CD14-positive monocyte (primary cell): ENCODE measurements around the gene NDUFS6. TPM values are rescaled to one million over a fixed set of nuclear protein-coding genes. Genes with fewer than 3 reads are reported as not detected.

Source experiments
- DNase-seq, 3 donors: peaks; one replicate each; pipeline ENCODE4 v3.0.0-alpha.2; 2011 to 2022
- H2AFZ ChIP-seq: 2 replicates; pipeline ENCODE4 v1.6.0; 2012; ENCODE audit warnings: mild to moderate bottlenecking, low read depth, low read length, inconsistent platforms; ENCODE audit not compliant: insufficient read depth, poor library complexity, severe bottlenecking
- H3K27ac ChIP-seq, 2 donors: 1 replicate in 1 of 2; 2 replicates in 1 of 2; pipeline ENCODE4 v1.5.1; 2012 to 2013; ENCODE audit warnings: low read length in 2 of 2, control low read depth in 1 of 2, inconsistent platforms in 1 of 2, low read depth in 1 of 2, mild to moderate bottlenecking in 1 of 2
- H3K27me3 ChIP-seq, 2 donors: one replicate each; pipeline versions ENCODE4 v1.6.0 to v1.6.1; 2011 to 2013; ENCODE audit warnings: low read length in 2 of 2; ENCODE audit not compliant: control insufficient read depth in 2 of 2, insufficient read depth in 2 of 2
- H3K36me3 ChIP-seq, 2 donors: replicated peaks in 1 of 2; 1 replicate in 1 of 2; 2 replicates in 1 of 2; pipeline versions ENCODE4 v1.5.1 to v1.6.1; 2012 to 2013; ENCODE audit warnings: low read length in 2 of 2, control low read depth in 1 of 2, inconsistent platforms in 1 of 2, mild to moderate bottlenecking in 1 of 2; ENCODE audit not compliant: insufficient read depth in 2 of 2, control insufficient read depth in 1 of 2
- H3K4me1 ChIP-seq, 2 donors: 1 replicate in 1 of 2; 2 replicates in 1 of 2; pipeline versions ENCODE4 v1.5.1 to v1.6.1; 2012 to 2013; ENCODE audit warnings: low read length in 2 of 2, control low read depth in 1 of 2, inconsistent platforms in 1 of 2, mild to moderate bottlenecking in 1 of 2, moderate library complexity in 1 of 2; ENCODE audit not compliant: insufficient read depth in 2 of 2, control insufficient read depth in 1 of 2
- H3K4me2 ChIP-seq: replicated peaks from 2 replicates; pipeline ENCODE3; 2012; ENCODE audit warnings: low read length, moderate library complexity, mild to moderate bottlenecking; ENCODE audit not compliant: poor library complexity, severe bottlenecking; ENCODE audit errors: extremely low read depth
- H3K4me3 ChIP-seq, 3 experiments: fragments of 200-600 bp in 1 of 3; sonication (generic) in 1 of 3; replicated peaks in 1 of 3; 1 replicate in 2 of 3; 2 replicates in 1 of 3; pipeline ENCODE4 v1.5.1; 2011 to 2013; ENCODE audit warnings: low read length in 3 of 3, mild to moderate bottlenecking in 3 of 3, control low read depth in 2 of 3, low read depth in 2 of 3, inconsistent platforms in 1 of 3, moderate library complexity in 1 of 3
- H3K79me2 ChIP-seq: 2 replicates; pipeline ENCODE4 v1.6.0; 2012; ENCODE audit warnings: mild to moderate bottlenecking, control low read depth, inconsistent platforms, low read length, moderate library complexity; ENCODE audit not compliant: insufficient read depth
- H3K9ac ChIP-seq: 2 replicates; pipeline ENCODE4 v1.6.0; 2017; ENCODE audit warnings: low read length, mild to moderate bottlenecking; ENCODE audit not compliant: insufficient read depth, poor library complexity, severe bottlenecking
- H3K9me3 ChIP-seq, 2 donors: replicated peaks in 1 of 2; 1 replicate in 1 of 2; 2 replicates in 1 of 2; pipeline versions ENCODE4 v1.5.1 to v1.6.1; 2012 to 2013; ENCODE audit warnings: low read length in 2 of 2, control low read depth in 1 of 2; ENCODE audit not compliant: control insufficient read depth in 1 of 2, insufficient read depth in 1 of 2
- H4K20me1 ChIP-seq: 2 replicates; pipeline ENCODE4 v1.6.0; 2012; ENCODE audit warnings: mild to moderate bottlenecking, low read length, control low read depth, moderate library complexity; ENCODE audit not compliant: insufficient read depth
- H3K27ac Mint-ChIP-seq, 7 donors: one replicate each; pipeline ENCODE4 v1.8.0; 2020; ENCODE audit warnings: mild to moderate bottlenecking in 7 of 7, mixed read lengths in 7 of 7, moderate library complexity in 6 of 7, inconsistent platforms in 2 of 7
- H3K27me3 Mint-ChIP-seq, 3 donors: one replicate each; pipeline ENCODE4 v1.8.0; 2021 to 2022; ENCODE audit warnings: low read depth in 3 of 3, mild to moderate bottlenecking in 3 of 3, mixed read lengths in 3 of 3, moderate library complexity in 3 of 3, inconsistent platforms in 1 of 3
- H3K36me3 Mint-ChIP-seq, 2 donors: one replicate each; pipeline ENCODE4 v1.8.0; 2020; ENCODE audit warnings: mixed read lengths in 2 of 2, inconsistent platforms in 1 of 2, mild to moderate bottlenecking in 1 of 2
- H3K4me1 Mint-ChIP-seq: one replicate; pipeline ENCODE4 v1.8.0; 2020; ENCODE audit warnings: mild to moderate bottlenecking, mixed read lengths
- H3K4me3 Mint-ChIP-seq, 2 donors: one replicate each; pipeline ENCODE4 v1.8.0; 2020; ENCODE audit warnings: mild to moderate bottlenecking in 2 of 2, mixed read lengths in 2 of 2, moderate library complexity in 1 of 2
- H3K9me3 Mint-ChIP-seq, 7 donors: one replicate each; pipeline ENCODE4 v1.8.0; 2020 to 2022; ENCODE audit warnings: mixed read lengths in 7 of 7, mild to moderate bottlenecking in 6 of 7, moderate library complexity in 6 of 7, inconsistent platforms in 2 of 7
- WGBS: methylation state at CpG from one replicate; pipeline ENCODE4 v1.1.5; 2013; ENCODE audit warnings: missing lambda C conversion rate; ENCODE audit not compliant: insufficient coverage; 5-methylcytosine and 5-hydroxymethylcytosine counted together
- intact Hi-C, 2 donors: fragments of 100-400 bp; cut with micrococcal nuclease; formaldehyde crosslinking; loops; one replicate each; pipeline versions ENCODE4 v1.15.0 to v1.15.1; 2023
- polyA plus RNA-seq, 3 donors: library from polyadenylated mRNA; depleted of rRNA in 1 of 3; unstranded in 2 of 3; stranded (reverse) in 1 of 3; fragments of 300-500 nt in 2 of 3; fragments of >200 nt in 1 of 3; fragmentation: Illumina TruSeq in 2 of 3; gene quantifications; 1 replicate in 2 of 3; 2 replicates in 1 of 3; pipeline ENCODE4 v1.2.3, GENCODE V29; 2012 to 2021
- TF ChIP-seq, protein P1 (sequence below): fragments of 200-600 bp; IDR thresholded peaks from one replicate; pipeline ENCODE4 v1.8.0; 2022; ENCODE audit warnings: antibody characterized with exemption, mild to moderate bottlenecking

Gene NDUFS6
- polyA plus RNA-seq, 3 donors = 20.5 to 62.3 (median 62.2) TPM

- intact Hi-C loops = no loop called here
Measured at GRCh38 chr5:1779021-1779680, 22.1 kb upstream of the NDUFS6 start.

GRCh38 chr5:1779782-1780613, 21.2 kb upstream of the NDUFS6 start:
- H3K27ac Mint-ChIP-seq = no peak overlapping the region
- 82% methylated on average over 12 of the region's 20 CpGs for WGBS
- H3K27me3 Mint-ChIP-seq = peaks cover 5 to 12% (median 5%) of the 10 kb centered on the region in 3 donors
- H3K9me3 ChIP-seq = no peaks in the 10 kb centered on the region
- H3K27me3 ChIP-seq = peaks cover 0 to 3% of the 10 kb centered on the region in 2 donors
- H3K4me3 ChIP-seq = no peak overlapping the region
- H3K36me3 Mint-ChIP-seq = no peaks in the 10 kb centered on the region
- H2AFZ ChIP-seq = no peak overlapping the region
- H3K4me3 Mint-ChIP-seq = no peak overlapping the region
- no peak overlapping the region for H3K4me2 ChIP-seq
- no peak overlapping the region for H3K9ac ChIP-seq
- no peaks in the 10 kb centered on the region for H3K36me3 ChIP-seq
- H4K20me1 ChIP-seq = no peaks in the 10 kb centered on the region
- no peak overlapping the region for H3K27ac ChIP-seq
- H3K79me2 ChIP-seq = no peaks in the 10 kb centered on the region
- H3K4me1 Mint-ChIP-seq = no peaks in the 10 kb centered on the region
- TF ChIP-seq, protein P1, sequence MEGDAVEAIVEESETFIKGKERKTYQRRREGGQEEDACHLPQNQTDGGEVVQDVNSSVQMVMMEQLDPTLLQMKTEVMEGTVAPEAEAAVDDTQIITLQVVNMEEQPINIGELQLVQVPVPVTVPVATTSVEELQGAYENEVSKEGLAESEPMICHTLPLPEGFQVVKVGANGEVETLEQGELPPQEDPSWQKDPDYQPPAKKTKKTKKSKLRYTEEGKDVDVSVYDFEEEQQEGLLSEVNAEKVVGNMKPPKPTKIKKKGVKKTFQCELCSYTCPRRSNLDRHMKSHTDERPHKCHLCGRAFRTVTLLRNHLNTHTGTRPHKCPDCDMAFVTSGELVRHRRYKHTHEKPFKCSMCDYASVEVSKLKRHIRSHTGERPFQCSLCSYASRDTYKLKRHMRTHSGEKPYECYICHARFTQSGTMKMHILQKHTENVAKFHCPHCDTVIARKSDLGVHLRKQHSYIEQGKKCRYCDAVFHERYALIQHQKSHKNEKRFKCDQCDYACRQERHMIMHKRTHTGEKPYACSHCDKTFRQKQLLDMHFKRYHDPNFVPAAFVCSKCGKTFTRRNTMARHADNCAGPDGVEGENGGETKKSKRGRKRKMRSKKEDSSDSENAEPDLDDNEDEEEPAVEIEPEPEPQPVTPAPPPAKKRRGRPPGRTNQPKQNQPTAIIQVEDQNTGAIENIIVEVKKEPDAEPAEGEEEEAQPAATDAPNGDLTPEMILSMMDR = no peak
- DNase-seq = no peak
- H3K4me1 ChIP-seq = no peaks in the 10 kb centered on the region
- intact Hi-C loops = no loop called here
- peaks cover 0 to 1% (median 0%) of the 10 kb centered on the region in 7 donors for H3K9me3 Mint-ChIP-seq

More at GRCh38 chr5:1779021-1779680, 22.1 kb upstream of the NDUFS6 start:
- H3K27ac ChIP-seq = no peak overlapping the region
- no peak overlapping the region for H2AFZ ChIP-seq
- H3K27me3 Mint-ChIP-seq = peaks cover 3 to 13% (median 9%) of the 10 kb centered on the region in 3 donors
- no peaks in the 10 kb centered on the region for H3K4me1 Mint-ChIP-seq
- H4K20me1 ChIP-seq = no peaks in the 10 kb centered on the region
- TF ChIP-seq, protein P1 = no peak
- no peak overlapping the region for H3K4me3 Mint-ChIP-seq
- peaks cover 0 to 3% (median 0%) of the 10 kb centered on the region in 7 donors for H3K9me3 Mint-ChIP-seq
- no peak overlapping the region for H3K27ac Mint-ChIP-seq
- WGBS = 86% methylated on average over 27 of the region's 32 CpGs
- no peak overlapping the region for H3K4me3 ChIP-seq
- no peaks in the 10 kb centered on the region for H3K9me3 ChIP-seq
- H3K27me3 ChIP-seq = peaks cover 0 to 3% of the 10 kb centered on the region in 2 donors
- H3K79me2 ChIP-seq = no peaks in the 10 kb centered on the region
- no peaks in the 10 kb centered on the region for H3K36me3 Mint-ChIP-seq
- no peak overlapping the region for H3K9ac ChIP-seq
- no peak overlapping the region for H3K4me2 ChIP-seq
- no peaks in the 10 kb centered on the region for H3K4me1 ChIP-seq
- no peaks in the 10 kb centered on the region for H3K36me3 ChIP-seq
- no peak for DNase-seq
